HepG2 (cell line): ENCODE measurements around the gene RERE. TPM values are rescaled to one million over a fixed set of nuclear protein-coding genes. Genes with fewer than 3 reads are reported as not detected.

Experiments
- ATAC-seq: fragments of 200-7000 bp; cut with Tn5 transposase; 3 replicates; pipeline ENCODE4 v1.9.1; 2020; ENCODE audit warnings: mild to moderate bottlenecking, moderate library complexity
- BruUV-seq: library from RNA; stranded (reverse); fragments of 400-500 nt; replicated peaks from 2 replicates; lab custom pipeline; 2021; lab: Mats Ljungman, UMichigan
- CTCF ChIA-PET: fragments of 300-600 bp; formaldehyde crosslinking; extraction: SDS; loops from one replicate; lab custom pipeline; 2021; ENCODE audit warnings: low total read pairs, inconsistent platforms, low intra/inter-chr PET ratio; lab: Yijun Ruan, JAX
- POLR2A ChIA-PET: fragments of 350-600 bp; sonication (Branson Sonifier 250); formaldehyde crosslinking; loops from one replicate; lab custom pipeline; 2020; ENCODE audit warnings: antibody characterized with exemption, inconsistent platforms; lab: Yijun Ruan, JAX
- DNase-seq: peaks from one replicate; pipeline ENCODE4 v3.0.0-alpha.2; 2015; ENCODE audit warnings: low spot score
- FAIRE-seq: peaks from 3 replicates; lab custom pipeline; 2011; peaks lifted over from hg19 to GRCh38; lab: Jason Lieb, UNC
- H2AFZ ChIP-seq: one replicate; pipeline ENCODE4 v1.6.1; 2011; ENCODE audit warnings: low read length, inconsistent platforms
- H3K27ac ChIP-seq: fragments of 300-600 bp; 3 replicates; pipeline ENCODE4 v1.8.0; 2011; ENCODE audit warnings: mixed run types, mild to moderate bottlenecking, mixed read lengths, low read length, inconsistent platforms; ENCODE audit not compliant: insufficient read depth; ENCODE audit errors: extremely low read length
- H3K27me3 ChIP-seq, 2 experiments: fragments of 200-600 bp in 1 of 2; 2 replicates in 1 of 2; 3 replicates in 1 of 2; pipeline versions ENCODE4 v1.6.0 to v1.8.0; 2011; ENCODE audit warnings: low read length in 2 of 2, mild to moderate bottlenecking in 2 of 2, moderate library complexity in 2 of 2, inconsistent platforms in 1 of 2; ENCODE audit not compliant: insufficient read depth in 2 of 2, control insufficient read depth in 1 of 2
- H3K36me3 ChIP-seq, 2 experiments: fragments of 200-600 bp in 1 of 2; replicated peaks in 1 of 2; 2 replicates in 1 of 2; 3 replicates in 1 of 2; pipeline versions ENCODE4 v1.5.1 to v1.8.0; 2011; ENCODE audit warnings: low read length in 2 of 2, inconsistent platforms in 1 of 2; ENCODE audit not compliant: insufficient read depth in 2 of 2, control insufficient read depth in 1 of 2
- H3K4me1 ChIP-seq: 2 replicates; pipeline ENCODE4 v1.5.1; 2012; ENCODE audit warnings: low read length, inconsistent platforms; ENCODE audit not compliant: insufficient read depth
- H3K4me2 ChIP-seq: 2 replicates; pipeline ENCODE4 v1.6.0; 2011; ENCODE audit warnings: low read depth, low read length, inconsistent platforms
- H3K4me3 ChIP-seq, 3 experiments: fragments of 200-600 bp in 1 of 3; sonication (generic), shearing (Covaris generic) in 1 of 3; replicated peaks in 1 of 3; 2 replicates each; pipeline ENCODE4 v1.5.1; 2011 to 2016; ENCODE audit warnings: low read length in 3 of 3, inconsistent platforms in 2 of 3, low read depth in 2 of 3, mild to moderate bottlenecking in 2 of 3, control low read depth in 1 of 3, mixed read lengths in 1 of 3; ENCODE audit not compliant: insufficient read depth in 1 of 3
- H3K79me2 ChIP-seq: one replicate; pipeline ENCODE4 v1.6.1; 2011; ENCODE audit warnings: low read length, inconsistent platforms; ENCODE audit not compliant: insufficient read depth
- H3K9ac ChIP-seq: 2 replicates; pipeline ENCODE4 v1.6.0; 2011; ENCODE audit warnings: mild to moderate bottlenecking, low read depth, low read length, inconsistent platforms; ENCODE audit not compliant: insufficient read depth
- H3K9me3 ChIP-seq: 2 replicates; pipeline ENCODE4 v1.5.1; 2012; ENCODE audit warnings: mild to moderate bottlenecking, low read length
- H4K20me1 ChIP-seq: 2 replicates; pipeline ENCODE4 v1.6.0; 2011; ENCODE audit warnings: inconsistent platforms, mild to moderate bottlenecking, low read length, moderate library complexity; ENCODE audit not compliant: insufficient read depth
- CTCF ChIP-seq: sonication (generic); formaldehyde crosslinking; IDR thresholded peaks from 2 replicates; pipeline ENCODE4 v1.5.0; 2020; ENCODE audit warnings: mild to moderate bottlenecking, missing genetic modification reagents, moderate library complexity
- HES4 ChIP-seq: sonication (generic); formaldehyde crosslinking; IDR thresholded peaks from 2 replicates; pipeline ENCODE4 v1.9.0; 2021; ENCODE audit warnings: mild to moderate bottlenecking, missing genetic modification reagents, borderline replicate concordance
- KDM5B ChIP-seq: sonication (generic); formaldehyde crosslinking; IDR thresholded peaks from 2 replicates; pipeline ENCODE4 v1.4.0; 2020; ENCODE audit warnings: missing genetic modification reagents, mild to moderate bottlenecking, borderline replicate concordance
- NCOA2 ChIP-seq: sonication (generic); formaldehyde crosslinking; IDR thresholded peaks from 2 replicates; pipeline ENCODE4 v1.8.0; 2022; ENCODE audit warnings: inconsistent platforms
- NFKB2 ChIP-seq: sonication (generic); formaldehyde crosslinking; IDR thresholded peaks from 2 replicates; pipeline ENCODE4 v1.4.0; 2020; ENCODE audit warnings: missing genetic modification reagents, borderline replicate concordance
- NFRKB ChIP-seq: fragments of 450-650 bp; IDR thresholded peaks from 2 replicates; pipeline ENCODE4 v1.6.1; 2017
- PRDM15 ChIP-seq: sonication (generic); formaldehyde crosslinking; IDR thresholded peaks from 2 replicates; pipeline ENCODE4 v1.4.0; 2020; ENCODE audit warnings: missing genetic modification reagents
- RFX1 ChIP-seq: fragments of 450-650 bp; IDR thresholded peaks from 2 replicates; pipeline ENCODE4 v1.6.1; 2017
- SOX5 ChIP-seq: IDR thresholded peaks from 2 replicates; pipeline ENCODE4 v1.6.1; 2016; ENCODE audit warnings: borderline replicate concordance
- TEAD3 ChIP-seq: optimal IDR thresholded peaks from 2 replicates; pipeline ENCODE3; 2016; ENCODE audit warnings: borderline replicate concordance
- TFDP2 ChIP-seq: sonication (generic); formaldehyde crosslinking; IDR thresholded peaks from 2 replicates; pipeline ENCODE4 v1.4.0; 2020; ENCODE audit warnings: missing genetic modification reagents
- ZNF296 ChIP-seq: sonication (generic); formaldehyde crosslinking; conservative IDR thresholded peaks from 2 replicates; pipeline ENCODE4 v1.5.0; 2020; ENCODE audit warnings: mild to moderate bottlenecking, missing genetic modification reagents
- ZNF777 ChIP-seq: sonication (generic); formaldehyde crosslinking; IDR thresholded peaks from 2 replicates; pipeline ENCODE4 v1.4.0; 2020; ENCODE audit warnings: missing genetic modification reagents
- WGBS: methylation state at CpG from one replicate; pipeline ENCODE4 v1.1.6; 2017; ENCODE audit warnings: low lambda C conversion rate; 5-methylcytosine and 5-hydroxymethylcytosine counted together
- in situ Hi-C: cut with HindIII; loops from 2 replicates; pipeline ENCODE4 v1.10.0; 2017; ENCODE audit warnings: low pct_unique_long_range_greater_than_20kb; ENCODE audit not compliant: extremely low pct_ligation_motif_present
- intact Hi-C: fragments of 100-400 bp; cut with micrococcal nuclease; formaldehyde crosslinking; loops from one replicate; pipeline ENCODE4 v1.10.0; 2022; ENCODE audit not compliant: unreplicated experiment
- polyA plus RNA-seq, 8 experiments: library from polyadenylated mRNA; depleted of rRNA in 3 of 8; stranded (reverse) in 7 of 8; unstranded in 1 of 8; fragments of >200 nt; fragmentation: Illumina TruSeq in 4 of 8; extraction: Trizol in 4 of 8; gene quantifications; 2 replicates each; pipeline versions ENCODE4 v1.2.1 to v1.2.3, GENCODE V29; 2011 to 2016; ENCODE audit warnings: low read depth in 4 of 8, missing spikeins in 1 of 8, mixed read lengths in 1 of 8; ENCODE audit not compliant: insufficient read depth in 1 of 8
- total RNA-seq, 5 experiments: library from RNA; depleted of rRNA; stranded (reverse); fragments of >200 nt; fragmentation: Illumina TruSeq; extraction: Trizol; gene quantifications; 2 replicates each; pipeline ENCODE4 v1.2.3, GENCODE V29; 2016; ENCODE audit warnings: low read depth in 1 of 5
- TF ChIP-seq, protein P1 (sequence below): sonication (generic); formaldehyde crosslinking; IDR thresholded peaks from 2 replicates; pipeline ENCODE4 v1.4.0; 2020; ENCODE audit warnings: missing genetic modification reagents

RERE gene
- total and polyA plus RNA-seq, 2 of the 13 experiments (the other 11 are each of a cell fraction or from before 2014, with no cell fraction given): 18.3 to 21.9 TPM

DNA sequence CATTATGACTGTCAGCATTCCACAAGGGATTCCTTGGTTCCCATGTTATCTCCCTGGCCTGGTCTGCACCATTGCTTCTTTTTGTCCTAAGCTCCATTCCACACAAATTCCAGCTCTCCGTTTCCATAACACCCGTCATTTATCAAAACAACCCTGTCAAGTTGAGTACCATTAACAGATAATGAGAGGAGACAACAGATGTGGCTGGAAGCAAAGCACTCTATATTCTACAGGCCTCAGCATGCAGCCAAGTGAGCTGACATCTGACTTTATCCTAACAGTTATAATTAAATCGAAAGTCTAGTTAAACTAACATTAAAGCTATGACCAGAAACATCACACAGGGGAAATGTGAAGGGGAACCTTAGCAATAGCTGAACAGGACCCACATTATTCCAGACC lies 110.4 kb downstream of the RERE start:
- no TSS peak for BruUV-seq
- Histone ChIP-seq H3K9me3 (no peaks in the 10 kb centered on the region), H3K27ac (peak overlapping the region; percentile 12), H3K4me2 (no peak overlapping the region), H3K36me3 (no peaks in the 10 kb centered on the region), H3K4me1 (peaks cover 76% of the 10 kb centered on the region), H3K4me3 (no peak overlapping the region), H3K9ac (no peak overlapping the region), H4K20me1 (no peaks in the 10 kb centered on the region), H3K27me3 (no peaks in the 10 kb centered on the region; a peak in 1 of 5 replicates), H3K79me2 (peaks cover 77% of the 10 kb centered on the region), H2AFZ (no peak overlapping the region)
- 75% methylated on average over 3 of the region's 3 CpGs for WGBS
- intact Hi-C loops: loop anchor here (10.0 kb wide), 1 partner anchor 332 kb away; no protein-coding TSS in a partner anchor
- FAIRE-seq (no peak), ATAC-seq (no peak), DNase-seq (peak; percentile 54)
- in situ Hi-C loops: no loop called here
- CTCF ChIA-PET: no interaction called here
- TF ChIP-seq KDM5B (CRISPR knock-in tag): no peak
- TF ChIP-seq ZNF777 (CRISPR knock-in tag): no peak
- no peak for TF ChIP-seq CTCF (CRISPR knock-in tag)
- TF ChIP-seq NFKB2 (CRISPR knock-in tag): no peak
- TF ChIP-seq NCOA2 (CRISPR knock-in tag): no peak
- TF ChIP-seq HES4 (CRISPR knock-in tag): no peak
- TF ChIP-seq TEAD3 (CRISPR knock-in tag): peak; percentile 22
- TF ChIP-seq RFX1: no peak
- 0 out of 2 replicates have a peak, but pooled peaks have one; percentile 6 for TF ChIP-seq SOX5 (CRISPR knock-in tag)
- peak; percentile 93 for TF ChIP-seq PRDM15 (CRISPR knock-in tag)
- TF ChIP-seq, protein P1, sequence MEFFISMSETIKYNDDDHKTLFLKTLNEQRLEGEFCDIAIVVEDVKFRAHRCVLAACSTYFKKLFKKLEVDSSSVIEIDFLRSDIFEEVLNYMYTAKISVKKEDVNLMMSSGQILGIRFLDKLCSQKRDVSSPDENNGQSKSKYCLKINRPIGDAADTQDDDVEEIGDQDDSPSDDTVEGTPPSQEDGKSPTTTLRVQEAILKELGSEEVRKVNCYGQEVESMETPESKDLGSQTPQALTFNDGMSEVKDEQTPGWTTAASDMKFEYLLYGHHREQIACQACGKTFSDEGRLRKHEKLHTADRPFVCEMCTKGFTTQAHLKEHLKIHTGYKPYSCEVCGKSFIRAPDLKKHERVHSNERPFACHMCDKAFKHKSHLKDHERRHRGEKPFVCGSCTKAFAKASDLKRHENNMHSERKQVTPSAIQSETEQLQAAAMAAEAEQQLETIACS: peak; percentile 52; the same call in 1 of the 2 replicates
- no peak for TF ChIP-seq ZNF296 (CRISPR knock-in tag)
- no peak for TF ChIP-seq TFDP2
- no peak for TF ChIP-seq NFRKB
- POLR2A ChIA-PET: no interaction called here
